Measurements from ENCODE around the gene TFAP2A. TPM values are rescaled to one million over a fixed set of nuclear protein-coding genes. Genes with fewer than 3 reads are reported as not detected.

The TFAP2A gene
- polyA plus RNA-seq, 3 donors = not detected

GRCh38 chr6:10418361-10418861 lies 3.5 kb upstream of the TFAP2A start:
- Histone ChIP-seq H2AFZ (ENCODE audit: insufficient read depth, low read depth, low read length, poor library complexity, severe bottlenecking) (no peak overlapping the region), H3K79me2 (ENCODE audit: insufficient read depth, low read length) (no peaks in the 10 kb centered on the region), H3K4me3 (replicated peaks in 1 of 3; ENCODE audit: low read depth in 2 of 3, low read length in 3 of 3) (no peak overlapping the region), H3K36me3 (replicated peaks in 1 of 2; ENCODE audit: control insufficient read depth in 1 of 2, insufficient read depth in 2 of 2, low read length in 2 of 2) (no peaks in the 10 kb centered on the region), H3K9me3 (replicated peaks in 1 of 2; ENCODE audit: control insufficient read depth in 1 of 2, insufficient read depth in 1 of 2, low read length in 2 of 2) (peaks cover 20 to 97% of the 10 kb centered on the region in 2 donors), H3K27ac (ENCODE audit: low read depth in 1 of 2, low read length in 2 of 2) (no peak overlapping the region), H4K20me1 (ENCODE audit: insufficient read depth, low read length) (no peaks in the 10 kb centered on the region), H3K4me1 (ENCODE audit: control insufficient read depth in 1 of 2, insufficient read depth in 2 of 2, low read length in 2 of 2) (peaks cover 29 to 35% of the 10 kb centered on the region in 2 donors), H3K9ac (ENCODE audit: insufficient read depth, low read length, poor library complexity, severe bottlenecking) (no peak overlapping the region), H3K27me3 (ENCODE audit: control insufficient read depth in 2 of 2, insufficient read depth in 2 of 2, low read length in 2 of 2) (peaks cover 93 to 100% of the 10 kb centered on the region in 2 donors), H3K4me2 (replicated peaks; ENCODE audit: extremely low read depth, low read length, poor library complexity, severe bottlenecking) (no peak overlapping the region)
- H3K4me3 Mint-ChIP-seq = peak overlapping the region in 1 of 2 donors; percentile 96
- peaks cover 4 to 80% (median 59%) of the 10 kb centered on the region in 7 donors for H3K9me3 Mint-ChIP-seq
- WGBS (ENCODE audit: insufficient coverage) = 14% methylated on average over 10 of the region's 18 CpGs
- peaks cover 20 to 29% of the 10 kb centered on the region in 2 donors for H3K36me3 Mint-ChIP-seq
- intact Hi-C loops (cut with micrococcal nuclease) = no loop called here
- no peak for TF ChIP-seq CTCF (IDR thresholded peaks at IDR 0.05)
- DNase-seq = no peak
- H3K4me1 Mint-ChIP-seq = peaks cover 61% of the 10 kb centered on the region
- H3K27me3 Mint-ChIP-seq (ENCODE audit: low read depth in 3 of 3) = peaks cover 97 to 100% (median 100%) of the 10 kb centered on the region in 3 donors
- H3K27ac Mint-ChIP-seq = no peak overlapping the region

- TF ChIP-seq CTCF (IDR thresholded peaks at IDR 0.05) = no peak
- Histone ChIP-seq H4K20me1 (ENCODE audit: insufficient read depth, low read length) (no peaks in the 10 kb centered on the region), H3K9me3 (replicated peaks in 1 of 2; ENCODE audit: control insufficient read depth in 1 of 2, insufficient read depth in 1 of 2, low read length in 2 of 2) (peaks cover 20 to 95% of the 10 kb centered on the region in 2 donors), H3K4me2 (replicated peaks; ENCODE audit: extremely low read depth, low read length, poor library complexity, severe bottlenecking) (peak overlapping the region; percentile 60), H3K4me3 (replicated peaks in 1 of 3; ENCODE audit: low read depth in 2 of 3, low read length in 3 of 3) (peak overlapping the region in 1 of 3 experiments; percentile 65), H3K27me3 (ENCODE audit: control insufficient read depth in 2 of 2, insufficient read depth in 2 of 2, low read length in 2 of 2) (peaks cover 93 to 100% of the 10 kb centered on the region in 2 donors), H3K79me2 (ENCODE audit: insufficient read depth, low read length) (no peaks in the 10 kb centered on the region), H3K4me1 (ENCODE audit: control insufficient read depth in 1 of 2, insufficient read depth in 2 of 2, low read length in 2 of 2) (peaks cover 33 to 37% of the 10 kb centered on the region in 2 donors), H3K27ac (ENCODE audit: low read depth in 1 of 2, low read length in 2 of 2) (no peak overlapping the region), H3K36me3 (replicated peaks in 1 of 2; ENCODE audit: control insufficient read depth in 1 of 2, insufficient read depth in 2 of 2, low read length in 2 of 2) (no peaks in the 10 kb centered on the region), H2AFZ (ENCODE audit: insufficient read depth, low read depth, low read length, poor library complexity, severe bottlenecking) (no peak overlapping the region), H3K9ac (ENCODE audit: insufficient read depth, low read length, poor library complexity, severe bottlenecking) (no peak overlapping the region)
- Mint-ChIP-seq H3K27me3 (ENCODE audit: low read depth in 3 of 3) (peaks cover 96 to 100% (median 99%) of the 10 kb centered on the region in 3 donors), H3K4me3 (peak overlapping the region in 1 of 2 donors; percentile 96), H3K27ac (no peak overlapping the region), H3K4me1 (peaks cover 60% of the 10 kb centered on the region), H3K36me3 (peaks cover 22 to 33% of the 10 kb centered on the region in 2 donors), H3K9me3 (peaks cover 4 to 82% (median 61%) of the 10 kb centered on the region in 7 donors)
- DNase-seq = no peak
- intact Hi-C loops (cut with micrococcal nuclease) = no loop called here
- WGBS (ENCODE audit: insufficient coverage) = 8% methylated on average over 14 of the region's 18 CpGs
These were observed 2.8 kb upstream of the TFAP2A start for GRCh38 chr6:10417681-10418104.
